HEK293 (cell line): ENCODE results near the gene CPE.
A peak's percentile ranks its signal among the peaks of the same experiment; 100 is the strongest.

Experiments
- CTCF ChIA-PET: fragments of 350-600 bp; formaldehyde crosslinking; extraction: SDS; loops from one replicate; lab custom pipeline; 2021; ENCODE audit warnings: antibody characterized with exemption; lab: Yijun Ruan, JAX
- POLR2A ChIA-PET: fragments of 300-600 bp; formaldehyde crosslinking; extraction: SDS; loops from one replicate; lab custom pipeline; 2020; ENCODE audit warnings: antibody characterized with exemption, inconsistent platforms; lab: Yijun Ruan, JAX
- H3K27ac ChIP-seq: fragments of 200-500 bp; sonication (Bioruptor generic); 2 replicates; pipeline ENCODE4 v1.5.1; 2014; ENCODE audit warnings: low read depth, low read length, control low read depth, inconsistent platforms; ENCODE audit errors: extremely low read depth
- H3K36me3 ChIP-seq, 2 experiments: fragments of 200-500 bp in 1 of 2; sonication (Bioruptor generic) in 1 of 2; 1 replicate in 1 of 2; 2 replicates in 1 of 2; pipeline ENCODE4 v1.5.1; 2014 to 2017; ENCODE audit warnings: inconsistent platforms in 2 of 2, low read length in 2 of 2; ENCODE audit not compliant: control insufficient read depth in 2 of 2, insufficient read depth in 1 of 2
- H3K4me1 ChIP-seq: fragments of 200-500 bp; sonication (Bioruptor generic); 2 replicates; pipeline ENCODE4 v1.5.1; 2014; ENCODE audit warnings: mild to moderate bottlenecking, low read length, inconsistent platforms; ENCODE audit not compliant: control insufficient read depth, insufficient read depth
- H3K4me3 ChIP-seq: 2 replicates; pipeline ENCODE4 v1.5.1; 2011; ENCODE audit warnings: low read depth, mild to moderate bottlenecking, control low read depth, low read length, moderate library complexity
- H3K9me3 ChIP-seq: fragments of 200-500 bp; sonication (Bioruptor generic); 2 replicates; pipeline ENCODE4 v1.5.1; 2014; ENCODE audit warnings: low read depth, low read length, inconsistent platforms; ENCODE audit not compliant: control insufficient read depth, insufficient read depth
- EGR2 ChIP-seq: fragments of 450-650 bp; formaldehyde crosslinking; IDR thresholded peaks from 2 replicates; pipeline ENCODE4 v1.5.1; 2016; ENCODE audit warnings: low read depth, missing biosample characterization, missing genetic modification characterization
- FEZF1 ChIP-seq: fragments of 450-650 bp; formaldehyde crosslinking; IDR thresholded peaks from 2 replicates; pipeline ENCODE4 v1.5.1; 2016; ENCODE audit warnings: missing biosample characterization, missing genetic modification characterization
- GLI2 ChIP-seq: fragments of 450-650 bp; formaldehyde crosslinking; IDR thresholded peaks from 2 replicates; pipeline ENCODE4; 2017; ENCODE audit warnings: missing biosample characterization, missing genetic modification characterization, low read depth, borderline replicate concordance
- GLIS1 ChIP-seq: fragments of 450-650 bp; formaldehyde crosslinking; IDR thresholded peaks from 2 replicates; pipeline ENCODE4 v1.5.1; 2016; ENCODE audit warnings: missing biosample characterization, missing genetic modification characterization
- KLF7 ChIP-seq: fragments of 450-650 bp; formaldehyde crosslinking; IDR thresholded peaks from 2 replicates; pipeline ENCODE4 v1.5.1; 2016; ENCODE audit warnings: missing biosample characterization, missing genetic modification characterization, borderline replicate concordance
- SCRT1 ChIP-seq: fragments of 450-650 bp; formaldehyde crosslinking; IDR thresholded peaks from 2 replicates; pipeline ENCODE4 v1.5.1; 2016; ENCODE audit warnings: missing biosample characterization, missing genetic modification characterization, borderline replicate concordance
- SCRT2 ChIP-seq: fragments of 450-650 bp; formaldehyde crosslinking; IDR thresholded peaks from 2 replicates; pipeline ENCODE4 v1.5.1; 2016; ENCODE audit warnings: missing biosample characterization, missing genetic modification characterization
- ZBTB17 ChIP-seq: fragments of 450-650 bp; formaldehyde crosslinking; IDR thresholded peaks from 2 replicates; pipeline ENCODE4 v1.5.1; 2016; ENCODE audit warnings: missing biosample characterization, missing genetic modification characterization
- ZBTB48 ChIP-seq: fragments of 450-650 bp; formaldehyde crosslinking; IDR thresholded peaks from 2 replicates; pipeline ENCODE4 v1.5.1; 2016; ENCODE audit warnings: missing biosample characterization, missing genetic modification characterization
- ZFHX2 ChIP-seq: fragments of 450-650 bp; formaldehyde crosslinking; conservative IDR thresholded peaks from 2 replicates; pipeline ENCODE4 v1.5.1; 2016; ENCODE audit warnings: missing biosample characterization, missing genetic modification characterization
- ZFP69B ChIP-seq: fragments of 450-650 bp; formaldehyde crosslinking; IDR thresholded peaks from 2 replicates; pipeline ENCODE4 v1.5.1; 2016; ENCODE audit warnings: missing biosample characterization, missing genetic modification characterization
- ZNF184 ChIP-seq: fragments of 450-650 bp; IDR thresholded peaks from 2 replicates; pipeline ENCODE4 v1.5.1; 2018; ENCODE audit warnings: missing biosample characterization, mild to moderate bottlenecking, missing genetic modification characterization
- ZNF19 ChIP-seq: fragments of 450-650 bp; formaldehyde crosslinking; IDR thresholded peaks from 2 replicates; pipeline ENCODE4; 2016; ENCODE audit warnings: missing biosample characterization, missing genetic modification characterization, low read depth
- ZNF214 ChIP-seq: fragments of 450-650 bp; formaldehyde crosslinking; IDR thresholded peaks from 2 replicates; pipeline ENCODE4 v1.5.1; 2017; ENCODE audit warnings: missing biosample characterization, mild to moderate bottlenecking, missing genetic modification characterization, borderline replicate concordance
- ZNF221 ChIP-seq: fragments of 450-650 bp; formaldehyde crosslinking; IDR thresholded peaks from 2 replicates; pipeline ENCODE4 v1.5.1; 2017; ENCODE audit warnings: missing biosample characterization, missing genetic modification characterization, borderline replicate concordance
- ZNF248 ChIP-seq: fragments of 450-650 bp; formaldehyde crosslinking; IDR thresholded peaks from 2 replicates; pipeline ENCODE4 v1.5.1; 2017; ENCODE audit warnings: missing biosample characterization, missing genetic modification characterization
- ZNF292 ChIP-seq: fragments of 450-650 bp; formaldehyde crosslinking; IDR thresholded peaks from 2 replicates; pipeline ENCODE4 v1.5.1; 2016; ENCODE audit warnings: low read depth, missing biosample characterization, missing genetic modification characterization, borderline replicate concordance
- ZNF37A ChIP-seq: fragments of 450-650 bp; IDR thresholded peaks from 2 replicates; pipeline ENCODE4 v1.5.1; 2018; ENCODE audit warnings: missing biosample characterization, missing genetic modification characterization
- ZNF404 ChIP-seq: fragments of 450-650 bp; formaldehyde crosslinking; IDR thresholded peaks from 2 replicates; pipeline ENCODE4 v1.5.1; 2017; ENCODE audit warnings: missing biosample characterization, missing genetic modification characterization
- ZNF510 ChIP-seq: fragments of 450-650 bp; formaldehyde crosslinking; IDR thresholded peaks from 2 replicates; pipeline ENCODE4 v1.5.1; 2018; ENCODE audit warnings: mild to moderate bottlenecking, missing genetic modification characterization, missing biosample characterization; ENCODE audit not compliant: insufficient replicate concordance
- ZNF514 ChIP-seq: fragments of 450-650 bp; formaldehyde crosslinking; IDR thresholded peaks from 2 replicates; pipeline ENCODE4 v1.5.1; 2016; ENCODE audit warnings: missing biosample characterization, missing genetic modification characterization
- ZNF529 ChIP-seq: fragments of 450-650 bp; formaldehyde crosslinking; IDR thresholded peaks from 2 replicates; pipeline ENCODE4 v1.5.1; 2017; ENCODE audit warnings: missing genetic modification characterization, missing biosample characterization; ENCODE audit not compliant: insufficient replicate concordance
- ZNF548 ChIP-seq: fragments of 450-650 bp; formaldehyde crosslinking; IDR thresholded peaks from 2 replicates; pipeline ENCODE4 v1.5.1; 2016; ENCODE audit warnings: missing biosample characterization, missing genetic modification characterization
- ZNF555 ChIP-seq: fragments of 450-650 bp; formaldehyde crosslinking; conservative IDR thresholded peaks from 2 replicates; pipeline ENCODE4 v1.5.1; 2017; ENCODE audit warnings: missing biosample characterization, mild to moderate bottlenecking, missing genetic modification characterization, inconsistent platforms
- ZNF660 ChIP-seq: fragments of 450-650 bp; IDR thresholded peaks from 2 replicates; pipeline ENCODE4 v1.5.1; 2018; ENCODE audit warnings: missing biosample characterization, mild to moderate bottlenecking, missing genetic modification characterization
- TF ChIP-seq, protein P1 (sequence below): fragments of 450-650 bp; IDR thresholded peaks from 2 replicates; pipeline ENCODE4 v1.5.1; 2018; ENCODE audit warnings: missing biosample characterization, mild to moderate bottlenecking, missing genetic modification characterization
- TF ChIP-seq, protein P2 (sequence below): fragments of 450-650 bp; formaldehyde crosslinking; IDR thresholded peaks from 2 replicates; pipeline ENCODE4 v1.5.1; 2017; ENCODE audit warnings: missing biosample characterization, missing genetic modification characterization

Gene CPE

DNA sequence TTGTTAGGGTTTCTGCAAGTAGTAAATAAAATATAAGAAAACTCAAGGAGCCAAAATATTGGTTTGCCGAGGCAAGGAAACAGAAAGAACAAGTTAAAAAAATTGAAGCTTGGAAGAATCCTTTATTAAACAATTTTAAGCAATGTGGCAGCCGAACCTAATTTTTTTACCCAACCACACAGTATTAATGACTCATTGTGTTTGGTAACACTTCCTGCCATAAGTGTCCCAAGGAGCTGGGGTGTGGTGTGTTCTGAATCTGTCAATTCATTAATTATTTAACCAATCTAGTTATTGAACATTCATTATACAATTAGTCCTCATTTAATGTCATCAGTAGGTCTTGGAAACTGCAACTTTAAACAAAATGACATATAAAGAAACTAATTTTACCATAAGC is 19.3 kb upstream of the CPE start:
- CTCF ChIA-PET = interaction anchor here (0.9 to 1.8 kb wide), 4 partner anchors 19 to 228 kb away, joined by 3 to 6 read pairs (median 4); partner anchors contain the start of gene CPE
- no peak for TF ChIP-seq ZNF555 (tag by site-specific recombination)
- TF ChIP-seq, all 188 proteins: peak for 0
- peaks cover 2% of the 10 kb centered on the region; the same call in 1 of the 2 replicates for H3K4me1 ChIP-seq
- no peaks in the 10 kb centered on the region for H3K36me3 ChIP-seq
- POLR2A ChIA-PET = interaction anchor here (1.0 kb wide), 1 partner anchor 19 kb away, joined by 3 read pairs; the partner anchor contains the start of gene CPE
- H3K4me3 ChIP-seq = no peak overlapping the region
- no peak overlapping the region for H3K27ac ChIP-seq
- no peaks in the 10 kb centered on the region for H3K9me3 ChIP-seq

DNA sequence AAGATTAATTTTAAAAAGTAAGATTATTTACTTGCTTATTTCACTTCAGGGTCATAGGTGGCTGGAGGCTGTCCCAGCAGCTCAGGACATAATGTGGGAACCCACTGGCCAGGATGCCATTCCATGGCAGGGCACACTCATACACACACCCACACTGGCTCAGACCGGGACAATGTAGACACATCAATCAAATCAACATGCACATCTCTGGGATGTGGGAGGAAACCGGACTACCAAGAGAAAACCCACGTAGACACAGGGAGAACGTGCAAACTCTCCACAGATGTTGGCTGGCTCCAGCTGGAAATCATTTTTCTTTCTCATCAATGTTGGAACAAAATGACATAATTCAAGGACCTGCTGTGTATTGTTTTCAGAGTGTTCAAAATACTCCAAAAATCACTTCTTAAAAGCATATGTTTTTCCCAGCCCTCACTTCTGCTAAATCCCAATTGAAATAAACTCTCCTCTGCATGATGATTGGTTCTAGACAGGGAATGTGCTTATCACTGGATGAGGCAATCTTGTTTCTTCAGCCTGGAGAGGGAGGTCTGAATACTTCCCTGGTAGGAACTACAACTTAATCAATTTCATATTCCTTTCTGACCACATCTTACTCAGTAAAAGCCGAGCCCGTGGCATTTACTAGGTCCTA is 18.6 kb upstream of the CPE start:
- Histone ChIP-seq H3K27ac (no peak overlapping the region), H3K36me3 (no peaks in the 10 kb centered on the region), H3K4me1 (peaks cover 3% of the 10 kb centered on the region; the same call in 1 of the 2 replicates), H3K4me3 (no peak overlapping the region), H3K9me3 (no peaks in the 10 kb centered on the region)
- CTCF ChIA-PET = interaction anchor here (0.5 to 1.8 kb wide), 5 partner anchors 19 to 634 kb away, joined by 3 to 6 read pairs (median 4); partner anchors contain the start of gene CPE
- TF ChIP-seq, protein P1, sequence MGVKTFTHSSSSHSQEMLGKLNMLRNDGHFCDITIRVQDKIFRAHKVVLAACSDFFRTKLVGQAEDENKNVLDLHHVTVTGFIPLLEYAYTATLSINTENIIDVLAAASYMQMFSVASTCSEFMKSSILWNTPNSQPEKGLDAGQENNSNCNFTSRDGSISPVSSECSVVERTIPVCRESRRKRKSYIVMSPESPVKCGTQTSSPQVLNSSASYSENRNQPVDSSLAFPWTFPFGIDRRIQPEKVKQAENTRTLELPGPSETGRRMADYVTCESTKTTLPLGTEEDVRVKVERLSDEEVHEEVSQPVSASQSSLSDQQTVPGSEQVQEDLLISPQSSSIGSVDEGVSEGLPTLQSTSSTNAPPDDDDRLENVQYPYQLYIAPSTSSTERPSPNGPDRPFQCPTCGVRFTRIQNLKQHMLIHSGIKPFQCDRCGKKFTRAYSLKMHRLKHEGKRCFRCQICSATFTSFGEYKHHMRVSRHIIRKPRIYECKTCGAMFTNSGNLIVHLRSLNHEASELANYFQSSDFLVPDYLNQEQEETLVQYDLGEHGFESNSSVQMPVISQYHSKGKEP (tag by site-specific recombination) = no peak
- TF ChIP-seq SCRT1 (tag by site-specific recombination) (no peak), ZNF292 (tag by site-specific recombination) (no peak), ZNF529 (no peak), GLI2 (no peak), ZNF548 (tag by site-specific recombination) (no peak), ZFP69B (tag by site-specific recombination) (no peak), ZFHX2 (tag by site-specific recombination) (peak; percentile 45; the same call in 1 of the 2 replicates), GLIS1 (no peak), SCRT2 (tag by site-specific recombination) (no peak), ZNF184 (tag by site-specific recombination) (no peak), EGR2 (peak; percentile 74), ZNF214 (tag by site-specific recombination) (no peak)
- TF ChIP-seq, protein P2, sequence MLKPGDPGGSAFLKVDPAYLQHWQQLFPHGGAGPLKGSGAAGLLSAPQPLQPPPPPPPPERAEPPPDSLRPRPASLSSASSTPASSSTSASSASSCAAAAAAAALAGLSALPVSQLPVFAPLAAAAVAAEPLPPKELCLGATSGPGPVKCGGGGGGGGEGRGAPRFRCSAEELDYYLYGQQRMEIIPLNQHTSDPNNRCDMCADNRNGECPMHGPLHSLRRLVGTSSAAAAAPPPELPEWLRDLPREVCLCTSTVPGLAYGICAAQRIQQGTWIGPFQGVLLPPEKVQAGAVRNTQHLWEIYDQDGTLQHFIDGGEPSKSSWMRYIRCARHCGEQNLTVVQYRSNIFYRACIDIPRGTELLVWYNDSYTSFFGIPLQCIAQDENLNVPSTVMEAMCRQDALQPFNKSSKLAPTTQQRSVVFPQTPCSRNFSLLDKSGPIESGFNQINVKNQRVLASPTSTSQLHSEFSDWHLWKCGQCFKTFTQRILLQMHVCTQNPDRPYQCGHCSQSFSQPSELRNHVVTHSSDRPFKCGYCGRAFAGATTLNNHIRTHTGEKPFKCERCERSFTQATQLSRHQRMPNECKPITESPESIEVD (tag by site-specific recombination) = no peak
- POLR2A ChIA-PET = interaction anchor here (0.6 kb wide), 1 partner anchor 253 kb away, joined by 3 read pairs; no protein-coding TSS in a partner anchor

DNA sequence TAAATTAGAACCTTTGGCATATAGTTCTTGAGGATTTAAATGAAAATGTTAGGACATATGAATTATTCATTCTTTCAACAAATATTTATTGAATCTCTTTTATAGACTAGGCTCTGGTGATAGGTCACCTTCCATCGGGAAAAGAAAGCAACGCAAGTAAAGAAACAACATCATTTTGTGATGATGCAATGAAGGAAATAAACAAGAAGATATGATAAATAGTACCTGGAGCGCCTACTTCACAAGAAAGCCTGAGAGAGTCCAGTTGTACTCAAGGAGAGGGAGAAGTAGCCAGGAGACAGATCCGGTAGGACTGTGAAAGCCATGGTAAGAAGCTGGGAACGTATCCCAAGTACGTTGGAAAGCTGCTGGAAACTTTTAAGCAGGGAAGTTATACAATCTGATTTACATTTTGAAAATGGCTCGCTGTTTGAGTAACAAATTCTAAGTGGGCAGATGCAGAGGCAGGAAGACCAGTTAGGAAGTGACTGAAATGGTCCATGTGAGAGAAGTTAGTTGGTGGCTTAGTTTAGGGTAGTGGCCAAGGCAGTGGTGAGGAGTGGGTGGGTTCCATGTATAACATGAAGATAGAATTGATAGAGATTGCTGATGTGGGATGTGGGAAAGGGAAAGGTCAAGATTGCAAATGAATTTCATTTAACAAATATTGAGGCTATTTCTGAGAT is 17.7 kb upstream of the CPE start:
- Histone ChIP-seq H3K4me1 (peaks cover 3% of the 10 kb centered on the region; the same call in 1 of the 2 replicates), H3K9me3 (no peaks in the 10 kb centered on the region), H3K36me3 (no peaks in the 10 kb centered on the region), H3K27ac (no peak overlapping the region), H3K4me3 (no peak overlapping the region)
- ChIA-PET POLR2A (interaction anchor here (0.6 kb wide), 1 partner anchor 254 kb away, joined by 3 read pairs; no protein-coding TSS in a partner anchor), CTCF (no interaction called here)
- TF ChIP-seq GLIS1 (no peak), ZNF37A (tag by site-specific recombination) (no peak), KLF7 (tag by site-specific recombination) (no peak), ZNF19 (tag by site-specific recombination) (no peak), ZNF404 (tag by site-specific recombination) (no peak), ZBTB48 (tag by site-specific recombination) (no peak), FEZF1 (tag by site-specific recombination) (no peak), ZBTB17 (tag by site-specific recombination) (no peak), EGR2 (no peak), ZNF510 (tag by site-specific recombination) (no peak), ZNF660 (tag by site-specific recombination) (no peak), ZNF514 (no peak), ZNF248 (tag by site-specific recombination) (no peak), ZNF221 (tag by site-specific recombination) (no peak)
